ENCODE results near the gene DNAJC19. TPM values are rescaled to one million over a fixed set of nuclear protein-coding genes. Genes with fewer than 3 reads are reported as not detected.

Gene DNAJC19
- total RNA-seq, 1 experiment from 2014 or later: 82.0 TPM

DNA sequence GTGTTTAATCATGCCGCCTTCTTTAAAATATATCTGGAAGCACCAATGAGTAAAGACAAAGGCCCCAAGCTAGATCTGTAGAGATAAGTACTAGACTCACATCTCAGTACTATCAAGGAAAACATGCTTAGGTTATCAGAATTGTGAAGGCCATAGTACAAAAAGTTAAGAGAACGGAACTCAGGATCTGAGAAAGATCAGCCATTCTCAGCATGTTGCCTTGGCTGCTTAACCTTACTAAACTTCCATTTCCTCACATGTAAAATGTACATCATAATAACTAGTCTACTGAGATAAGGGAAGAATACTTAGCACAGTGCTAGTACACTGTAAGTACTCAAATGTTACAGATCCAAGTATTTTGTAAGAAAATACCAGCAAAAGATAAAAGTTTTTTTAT, 7.6 kb downstream of the DNAJC19 start:
- Histone ChIP-seq H4K5ac (ENCODE audit: insufficient read length, low read depth, low read length) (no peak overlapping the region), H3K4me2 (ENCODE audit: insufficient read depth, insufficient read length, low read length) (no peak overlapping the region), H3K4me1 (ENCODE audit: insufficient read depth, low read length) (no peaks in the 10 kb centered on the region), H4K8ac (replicated peaks; ENCODE audit: insufficient read length, low read depth, low read length) (no peak overlapping the region), H2BK120ac (ENCODE audit: low read depth, low read length, poor library complexity, severe bottlenecking) (no peak overlapping the region), H2AFZ (ENCODE audit: low read length) (no peak overlapping the region), H3K9me3 (ENCODE audit: control insufficient read depth, low read depth, low read length) (no peaks in the 10 kb centered on the region), H2BK20ac (ENCODE audit: low read depth, low read length, poor library complexity, severe bottlenecking) (no peak overlapping the region), H4K91ac (ENCODE audit: insufficient read length, low read depth, low read length) (no peak overlapping the region), H3K79me1 (ENCODE audit: insufficient read depth, low read depth, low read length, poor library complexity, severe bottlenecking) (no peaks in the 10 kb centered on the region), H3K56ac (ENCODE audit: insufficient read length, low read depth, low read length) (no peak overlapping the region), H3K27ac (ENCODE audit: insufficient read length, low read depth, low read length) (no peak overlapping the region), H3T11ph (ENCODE audit: low read length) (no peak overlapping the region), H2BK5ac (ENCODE audit: insufficient read length, low read length) (no peak overlapping the region), H3K14ac (ENCODE audit: insufficient read depth, low read length) (no peak overlapping the region), H3K79me2 (ENCODE audit: insufficient read depth, low read length) (no peaks in the 10 kb centered on the region), H3K4ac (ENCODE audit: low read depth, low read length) (no peak overlapping the region), H3K23ac (ENCODE audit: insufficient read length, low read depth, low read length) (no peak overlapping the region), H3K9ac (ENCODE audit: extremely low read depth, insufficient read length, low read length) (no peak overlapping the region), H3K18ac (ENCODE audit: insufficient read length, low read depth, low read length) (no peak overlapping the region), H2BK12ac (ENCODE audit: insufficient read length, low read depth, low read length) (no peak overlapping the region), H3K27me3 (ENCODE audit: insufficient read depth, low read length) (no peaks in the 10 kb centered on the region), H4K20me1 (ENCODE audit: control insufficient read depth, insufficient read depth, insufficient read length) (no peaks in the 10 kb centered on the region), H2AK5ac (ENCODE audit: insufficient read length, low read length) (no peak overlapping the region), H3K23me2 (ENCODE audit: insufficient read length, low read depth, low read length, poor library complexity, severe bottlenecking) (no peaks in the 10 kb centered on the region), H2BK15ac (ENCODE audit: low read depth, low read length) (no peak overlapping the region)
- no peak for DNase-seq
- H3K36me3 Mint-ChIP-seq (ENCODE audit: insufficient read depth in 1 of 3, low read depth in 3 of 3): peaks cover 4 to 22% (median 20%) of the 10 kb centered on the region in 3 experiments; a peak in 6 of 7 replicates
- no CpG with 5 or more reads among the region's 2 CpGs for WGBS (ENCODE audit: extremely low coverage, insufficient read length, low lambda C conversion rate)
- no peaks in the 10 kb centered on the region for H3K4me1 Mint-ChIP-seq
- H3K27ac Mint-ChIP-seq: peak overlapping the region in 1 of 3 experiments; percentile 88; a peak in 4 of 7 replicates
- H3K27me3 Mint-ChIP-seq (ENCODE audit: low read depth): no peaks in the 10 kb centered on the region
- no peak overlapping the region for H3K4me3 Mint-ChIP-seq
- TF ChIP-seq, protein P1, sequence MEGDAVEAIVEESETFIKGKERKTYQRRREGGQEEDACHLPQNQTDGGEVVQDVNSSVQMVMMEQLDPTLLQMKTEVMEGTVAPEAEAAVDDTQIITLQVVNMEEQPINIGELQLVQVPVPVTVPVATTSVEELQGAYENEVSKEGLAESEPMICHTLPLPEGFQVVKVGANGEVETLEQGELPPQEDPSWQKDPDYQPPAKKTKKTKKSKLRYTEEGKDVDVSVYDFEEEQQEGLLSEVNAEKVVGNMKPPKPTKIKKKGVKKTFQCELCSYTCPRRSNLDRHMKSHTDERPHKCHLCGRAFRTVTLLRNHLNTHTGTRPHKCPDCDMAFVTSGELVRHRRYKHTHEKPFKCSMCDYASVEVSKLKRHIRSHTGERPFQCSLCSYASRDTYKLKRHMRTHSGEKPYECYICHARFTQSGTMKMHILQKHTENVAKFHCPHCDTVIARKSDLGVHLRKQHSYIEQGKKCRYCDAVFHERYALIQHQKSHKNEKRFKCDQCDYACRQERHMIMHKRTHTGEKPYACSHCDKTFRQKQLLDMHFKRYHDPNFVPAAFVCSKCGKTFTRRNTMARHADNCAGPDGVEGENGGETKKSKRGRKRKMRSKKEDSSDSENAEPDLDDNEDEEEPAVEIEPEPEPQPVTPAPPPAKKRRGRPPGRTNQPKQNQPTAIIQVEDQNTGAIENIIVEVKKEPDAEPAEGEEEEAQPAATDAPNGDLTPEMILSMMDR (conservative IDR thresholded peaks at IDR 0.05): no peak
- H3K9me3 Mint-ChIP-seq: no peaks in the 10 kb centered on the region
